ENCODE results near the gene MEOX1. TPM values are rescaled to one million over a fixed set of nuclear protein-coding genes. Genes with fewer than 3 reads are reported as not detected.

MEOX1 gene
- total and polyA plus RNA-seq, 2 of the 4 experiments (the other 2 are of a cell fraction), result 0.48 to 0.72 TPM

GRCh38 chr17:43634591-43635125 is 27.1 kb downstream of the MEOX1 start:
- in situ Hi-C loops (cut with MboI; ENCODE audit: low sequenced_read_pairs), result no loop called here
- H3K4me2 ChIP-seq (ENCODE audit: low read depth, low read length), result peak overlapping the region; percentile 12; the same call in 1 of the 2 replicates
- 0 out of 2 replicates have a peak overlapping the region, but pooled peaks have one; percentile 29 for H3K18ac ChIP-seq (ENCODE audit: low read depth, low read length)
- peak overlapping the region; percentile 81; the same call in 1 of the 2 replicates for H3K14ac ChIP-seq (replicated peaks; ENCODE audit: low read depth, low read length)
- dilution Hi-C loops (cut with HindIII; ENCODE audit: low sequenced_read_pairs, unreplicated experiment), result no loop called here
- peak overlapping the region in 1 of 2 experiments; percentile 10; a peak in 1 of 4 replicates for H4K8ac ChIP-seq (ENCODE audit: low read depth in 2 of 2, low read length in 2 of 2)
- H4K91ac ChIP-seq (ENCODE audit: insufficient read depth, low read depth, low read length), result no peak overlapping the region; the same call in 1 of the 2 replicates
- H3K9ac ChIP-seq (ENCODE audit: low read depth, low read length), result no peak overlapping the region
- ATAC-seq (ENCODE audit: low read depth), result peak; percentile 56
- peaks cover 20% of the 10 kb centered on the region; the same call in 1 of the 2 replicates for H3K27me3 ChIP-seq (ENCODE audit: control insufficient read depth, insufficient read depth, low read length)
- no peaks in the 10 kb centered on the region for H3K36me3 ChIP-seq (ENCODE audit: control insufficient read depth, insufficient read depth, low read length)
- H3K4ac ChIP-seq (ENCODE audit: low read depth, low read length), result no peak overlapping the region
- peaks cover 3% of the 10 kb centered on the region for H3K9me1 ChIP-seq (ENCODE audit: insufficient read depth, low read length)
- no peak overlapping the region for H3K27ac ChIP-seq (ENCODE audit: insufficient read depth, low read length)
- H4K20me1 ChIP-seq (ENCODE audit: insufficient read depth, low read length), result no peaks in the 10 kb centered on the region
- no TSS peak for BruUV-seq (replicated peaks)
- ChIA-PET CTCF (interaction anchor here (1.4 kb wide), 1 partner anchor 58 kb away, joined by 5 read pairs; no protein-coding TSS in a partner anchor), POLR2A (ENCODE audit: unreplicated experiment) (no interaction called here)
- peak overlapping the region; percentile 74 for H2AFZ ChIP-seq (replicated peaks; ENCODE audit: low read length, poor library complexity)
- no peak overlapping the region for H3K56ac ChIP-seq (ENCODE audit: extremely low read depth, insufficient read depth, low read length)
- peak overlapping the region; percentile 78 for H3K23ac ChIP-seq (ENCODE audit: low read depth, low read length)
- peak overlapping the region; percentile 32; the same call in 1 of the 3 replicates for H2BK15ac ChIP-seq (ENCODE audit: low read depth, low read length)
- H2AK9ac ChIP-seq (replicated peaks; ENCODE audit: low read depth, low read length, poor library complexity), result peak overlapping the region; percentile 23
- 0 out of 2 replicates have a peak, but pooled peaks cover 2% of the 10 kb centered on the region for H3K4me1 ChIP-seq (ENCODE audit: control insufficient read depth, insufficient read depth, low read length)
- H2BK20ac ChIP-seq (ENCODE audit: low read depth, low read length), result no peak overlapping the region
- 10% methylated on average over 7 of the region's 13 CpGs; no CpG with 5 or more reads in 1 of the 2 experiments for WGBS, 2 experiments (ENCODE audit: extremely low coverage in 2 of 2, insufficient read length in 1 of 2)
- H3K79me1 ChIP-seq (ENCODE audit: low read depth in 1 of 2, low read length in 2 of 2), result no peaks in the 10 kb centered on the region
- intact Hi-C loops (cut with micrococcal nuclease), result no loop called here
- H3K4me3 ChIP-seq (ENCODE audit: insufficient read depth, low read depth, low read length), result no peak overlapping the region
- no peak overlapping the region for H2BK5ac ChIP-seq (ENCODE audit: low read depth, low read length, poor library complexity, severe bottlenecking)
- DNase-seq, result peak; percentile 53
- 0 out of 2 replicates have a peak overlapping the region, but pooled peaks have one; percentile 29 for H2AK5ac ChIP-seq (ENCODE audit: low read depth, low read length)
- no peaks in the 10 kb centered on the region for H3K9me3 ChIP-seq (ENCODE audit: control insufficient read depth, insufficient read depth, low read length)
- H4K5ac ChIP-seq (ENCODE audit: low read depth, low read length), result no peak overlapping the region
- peak overlapping the region; percentile 79; the same call in 1 of the 2 replicates for H2BK120ac ChIP-seq (ENCODE audit: low read depth, low read length)
- TF ChIP-seq MAZ (IDR thresholded peaks at IDR 0.05; ENCODE audit: borderline replicate concordance, low read depth, low read length) (no peak), RCOR1 (IDR thresholded peaks at IDR 0.05; ENCODE audit: insufficient replicate concordance, low read length) (no peak), CEBPB (IDR thresholded peaks at IDR 0.05; ENCODE audit: low read depth, low read length) (no peak), BHLHE40 (IDR thresholded peaks at IDR 0.05; ENCODE audit: low read depth, low read length) (0 out of 2 replicates have a peak, but pooled peaks have one; percentile 21), CTCF (conservative IDR thresholded peaks at IDR 0.05; ENCODE audit: low read depth, low read length) (no peak)

Data from IMR-90 (cell line).